Measurements from ENCODE around the gene FGF8. TPM values are rescaled to one million over a fixed set of nuclear protein-coding genes. Genes with fewer than 3 reads are reported as not detected.

The FGF8 gene
- total RNA-seq, 4 donors from 2014 or later: not detected

- intact Hi-C loops (cut with DNase I; ENCODE audit: low total_unique reads): no loop called here
- DNase-seq (ENCODE audit: low spot score in 2 of 2): peak in 1 of 2 donors; percentile 76
- TF ChIP-seq CTCF (IDR thresholded peaks at IDR 0.05): no peak
- no peak overlapping the region for H3K4me3 ChIP-seq (ENCODE audit: low read depth, poor library complexity, severe bottlenecking)
- 14 to 19% methylated on average over 14 to 17 of the region's 74 CpGs for WGBS, 2 donors
These were observed 375 bp upstream of the FGF8 start for GRCh38 chr10:101776161-101776817.

DNA sequence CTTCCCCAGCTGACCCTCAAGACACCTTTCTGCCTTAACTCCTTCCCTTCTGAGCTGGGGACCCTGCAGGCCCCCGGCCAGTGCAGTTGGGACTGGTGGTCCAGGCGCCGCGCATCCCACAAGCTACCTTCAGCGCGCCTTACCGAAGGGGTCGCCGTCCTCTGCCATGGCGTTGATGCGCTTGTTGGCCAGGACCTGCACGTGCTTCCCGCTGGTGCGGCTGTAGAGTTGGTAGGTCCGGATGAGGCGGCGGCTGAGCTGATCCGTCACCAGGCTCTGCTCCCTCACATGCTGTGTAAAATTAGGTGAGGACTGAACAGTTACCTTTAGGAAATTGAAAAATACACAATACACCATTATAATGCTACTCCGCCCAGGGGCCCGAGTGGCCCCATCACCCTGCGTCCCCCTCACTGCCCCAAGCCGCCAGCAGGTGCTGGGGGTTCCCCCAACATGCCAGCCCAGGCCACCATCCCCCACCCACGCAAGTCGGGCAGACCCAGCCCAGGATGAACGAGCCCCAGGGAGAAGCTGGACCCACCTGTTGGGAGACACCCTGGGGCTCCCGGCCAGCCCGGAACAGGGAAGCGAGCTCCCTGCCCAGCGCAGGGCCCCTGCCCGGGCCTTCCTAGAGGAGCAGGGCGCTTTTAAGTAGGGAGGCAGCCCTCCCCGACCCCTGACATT is 1.2 kb downstream of the FGF8 start:
- H3K4me3 ChIP-seq (ENCODE audit: low read depth, poor library complexity, severe bottlenecking): no peak overlapping the region
- TF ChIP-seq CTCF (IDR thresholded peaks at IDR 0.05) (no peak), POLR2A (IDR thresholded peaks at IDR 0.05) (no peak)
- WGBS, 2 donors: 5 to 12% methylated on average over 26 of the region's 32 CpGs
- peak in 1 of 2 donors; percentile 80 for DNase-seq (ENCODE audit: low spot score in 2 of 2)
- intact Hi-C loops (cut with DNase I; ENCODE audit: low total_unique reads): no loop called here

- TF ChIP-seq CTCF (IDR thresholded peaks at IDR 0.05) (no peak), POLR2A (IDR thresholded peaks at IDR 0.05) (no peak)
- intact Hi-C loops (cut with DNase I; ENCODE audit: low total_unique reads): no loop called here
- peak in 1 of 2 donors; percentile 69 for DNase-seq (ENCODE audit: low spot score in 2 of 2)
- WGBS, 2 donors: 11 to 12% methylated on average over 13 of the region's 13 CpGs
- H3K4me3 ChIP-seq (ENCODE audit: low read depth, poor library complexity, severe bottlenecking): no peak overlapping the region
These were observed 1.9 kb downstream of the FGF8 start for GRCh38 chr10:101773923-101774588.

DNA sequence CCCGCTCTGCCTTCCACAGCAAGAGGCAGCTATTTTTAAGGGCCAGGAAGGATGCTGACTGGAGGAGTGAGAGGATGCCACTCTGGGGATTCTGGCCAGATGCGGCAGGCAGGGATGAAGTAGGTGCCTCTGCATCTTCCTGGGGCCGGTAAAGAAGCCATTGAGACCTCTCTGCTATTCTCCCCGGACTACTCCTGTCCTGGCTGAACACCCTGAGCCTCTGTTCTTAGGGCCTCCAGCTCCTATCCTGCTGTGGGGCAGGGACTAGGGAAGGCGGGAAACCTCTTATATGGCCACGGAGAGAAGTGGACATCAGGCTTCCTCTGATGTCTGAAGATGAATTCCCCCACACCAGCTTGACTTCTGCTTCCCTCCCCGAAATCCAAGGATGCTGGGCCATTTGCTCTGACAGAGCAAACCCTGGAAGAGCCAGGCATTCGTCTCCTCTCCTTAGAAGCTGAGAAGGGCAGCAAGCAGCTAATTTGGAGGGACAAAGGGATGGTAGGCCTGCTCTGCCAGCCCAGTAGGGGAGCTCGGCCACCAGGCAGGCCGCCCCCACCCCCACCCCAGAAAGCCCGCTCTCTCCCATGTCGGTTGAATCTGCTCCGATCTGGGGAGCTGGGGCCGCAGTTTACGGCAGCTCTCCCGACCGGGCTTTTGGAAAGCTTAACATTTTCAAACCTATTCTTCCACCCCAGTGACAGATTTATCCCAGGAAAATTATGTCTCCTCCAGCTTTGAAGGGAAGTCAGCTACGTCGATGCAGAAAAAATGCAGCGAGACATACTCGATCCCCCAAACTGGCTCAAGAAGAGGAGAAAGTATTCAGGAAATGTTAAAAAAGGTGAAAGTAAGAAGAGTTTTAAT is 2.8 kb downstream of the FGF8 start:
- no peak for TF ChIP-seq CTCF (IDR thresholded peaks at IDR 0.05)
- no peak for TF ChIP-seq POLR2A (IDR thresholded peaks at IDR 0.05)
- WGBS, 2 donors: 28 to 41% methylated on average over 21 of the region's 21 CpGs
- H3K4me3 ChIP-seq (ENCODE audit: low read depth, poor library complexity, severe bottlenecking): no peak overlapping the region
- DNase-seq (ENCODE audit: low spot score in 2 of 2): peak in 1 of 2 donors; percentile 70
- intact Hi-C loops (cut with DNase I; ENCODE audit: low total_unique reads): no loop called here

DNA sequence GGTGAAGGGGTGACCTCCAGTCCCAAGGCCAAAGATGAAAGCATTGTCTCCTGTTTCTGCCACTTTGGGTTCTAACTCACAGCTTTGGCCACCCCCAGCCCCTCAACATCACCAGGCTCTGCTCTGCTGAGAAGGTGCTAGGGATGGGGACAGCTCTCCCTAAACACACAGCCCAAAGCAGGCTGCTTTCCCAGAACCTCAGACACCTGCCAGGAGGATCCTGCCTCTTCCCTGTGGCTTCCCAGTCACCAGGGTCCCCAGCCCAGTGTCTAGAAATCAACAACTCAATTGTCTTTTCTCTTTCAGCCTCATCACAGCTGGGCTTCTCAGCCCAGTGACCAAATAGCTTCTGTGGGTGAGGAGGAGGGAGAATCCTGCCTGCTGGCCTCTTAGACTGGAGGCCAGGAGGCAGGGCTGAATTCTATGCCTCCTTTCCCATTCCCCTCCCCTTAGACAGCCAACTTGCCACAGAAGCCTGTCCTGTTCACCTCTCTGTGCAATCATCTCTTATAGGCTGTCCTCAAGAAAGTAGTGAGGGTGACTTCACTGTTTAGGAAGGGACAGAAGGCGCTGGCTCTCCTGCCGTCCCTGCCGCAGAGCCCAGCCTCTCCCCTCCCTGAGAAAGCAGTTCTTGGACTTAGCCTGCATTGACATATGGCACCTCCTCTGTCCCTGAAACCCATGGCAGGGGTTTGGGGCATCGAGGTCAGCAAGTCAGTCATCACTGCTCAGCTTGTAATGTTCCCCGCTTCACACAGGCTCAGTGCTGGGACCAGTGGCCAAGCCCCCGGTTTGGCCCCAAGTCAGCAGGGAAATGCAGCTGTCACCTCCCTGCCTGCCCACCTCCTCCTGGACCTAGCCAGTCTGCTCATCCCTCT is 3.7 kb downstream of the FGF8 start:
- DNase-seq (ENCODE audit: low spot score in 2 of 2): peak in 1 of 2 donors; percentile 70
- intact Hi-C loops (cut with DNase I; ENCODE audit: low total_unique reads): no loop called here
- TF ChIP-seq CTCF (IDR thresholded peaks at IDR 0.05) (no peak), POLR2A (IDR thresholded peaks at IDR 0.05) (no peak)
- no peak overlapping the region for H3K4me3 ChIP-seq (ENCODE audit: low read depth, poor library complexity, severe bottlenecking)
- WGBS, 2 donors: 71 to 76% methylated on average over 6 of the region's 6 CpGs
